ENCODE data around the gene B9D2.
"Not testable (repeated sequence)": the region's sequence is repeated elsewhere in the genome, so short reads cannot be mapped to it uniquely, and the experiment has no call there.

B9D2 gene

DNA sequence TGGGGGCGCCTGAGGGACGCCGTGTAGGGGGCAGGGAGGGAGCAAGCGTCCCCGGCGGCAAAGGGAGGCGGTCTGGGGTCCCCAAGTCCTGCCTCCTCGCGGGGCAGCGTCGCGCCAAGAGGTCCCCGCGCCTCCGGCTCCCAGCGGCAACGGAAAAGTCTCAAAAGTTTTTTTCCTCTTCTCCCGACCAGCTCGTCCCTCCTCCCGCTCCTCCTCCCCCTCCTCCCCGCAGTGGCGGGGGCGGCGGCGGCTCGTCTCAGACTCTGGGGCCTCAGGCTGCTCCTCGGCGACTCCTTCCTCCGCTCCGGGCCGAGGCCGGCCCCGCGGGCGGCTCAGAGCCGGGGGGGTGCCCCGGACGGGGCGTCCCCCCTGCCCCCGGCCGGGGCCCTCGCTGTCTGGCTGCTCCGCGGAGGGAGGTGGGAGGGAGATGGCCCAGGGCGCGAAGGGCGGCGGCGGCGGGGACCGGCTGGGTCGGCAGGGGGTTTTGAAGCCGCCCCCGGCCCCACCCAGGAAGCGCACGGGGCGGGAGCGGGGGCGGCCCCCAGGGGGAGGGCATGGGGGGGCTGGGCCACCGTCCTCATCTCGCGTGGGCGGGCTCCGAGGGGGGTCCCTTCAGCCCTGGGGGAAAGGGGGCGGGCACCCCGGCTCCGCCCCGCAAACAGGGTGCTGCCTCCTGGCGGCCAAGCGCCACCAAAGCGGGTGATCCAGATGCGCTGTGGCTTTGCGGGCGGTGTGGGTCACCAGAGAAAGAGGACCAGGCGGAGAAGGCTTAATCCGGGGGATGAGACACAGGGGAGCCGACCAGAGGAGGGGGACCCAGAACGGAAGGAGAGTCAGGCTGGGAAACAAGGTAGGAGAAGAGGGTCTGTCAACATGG lies 10.2 kb downstream of the B9D2 start, which contains the start of gene TGFB1:
TGFB1 (minus strand) TSS at position 457 of the 877 bp plus-strand sequence. CDS start 878 bp downstream, outside the sequence.
- peak; percentile 40 for DNase-seq

DNA sequence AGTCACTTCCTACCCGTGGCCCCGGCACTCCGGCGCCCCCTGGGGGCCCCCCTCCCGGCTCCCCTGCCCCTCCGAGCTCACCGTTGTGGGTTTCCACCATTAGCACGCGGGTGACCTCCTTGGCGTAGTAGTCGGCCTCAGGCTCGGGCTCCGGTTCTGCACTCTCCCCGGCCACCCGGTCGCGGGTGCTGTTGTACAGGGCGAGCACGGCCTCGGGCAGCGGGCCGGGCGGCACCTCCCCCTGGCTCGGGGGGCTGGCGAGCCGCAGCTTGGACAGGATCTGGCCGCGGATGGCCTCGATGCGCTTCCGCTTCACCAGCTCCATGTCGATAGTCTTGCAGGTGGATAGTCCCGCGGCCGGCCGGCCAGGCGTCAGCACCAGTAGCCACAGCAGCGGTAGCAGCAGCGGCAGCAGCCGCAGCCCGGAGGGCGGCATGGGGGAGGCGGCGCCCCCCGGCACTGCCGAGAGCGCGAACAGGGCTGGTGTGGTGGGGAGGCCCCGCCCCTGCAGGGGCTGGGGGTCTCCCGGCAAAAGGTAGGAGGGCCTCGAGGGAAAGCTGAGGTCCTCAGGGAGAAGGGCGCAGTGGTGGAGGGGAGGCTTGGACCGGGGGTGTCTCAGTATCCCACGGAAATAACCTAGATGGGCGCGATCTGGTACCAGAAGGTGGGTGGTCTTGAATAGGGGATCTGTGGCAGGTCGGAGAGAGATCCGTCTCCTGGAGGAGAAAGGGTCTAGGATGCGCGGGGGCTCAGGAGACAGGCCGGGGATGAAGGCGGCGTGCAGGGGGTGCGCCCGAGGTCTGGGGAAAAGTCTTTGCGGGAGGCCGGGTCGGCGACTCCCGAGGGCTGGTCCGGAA lies 11.1 kb downstream of the B9D2 start:
- DNase-seq, result no peak

DNA sequence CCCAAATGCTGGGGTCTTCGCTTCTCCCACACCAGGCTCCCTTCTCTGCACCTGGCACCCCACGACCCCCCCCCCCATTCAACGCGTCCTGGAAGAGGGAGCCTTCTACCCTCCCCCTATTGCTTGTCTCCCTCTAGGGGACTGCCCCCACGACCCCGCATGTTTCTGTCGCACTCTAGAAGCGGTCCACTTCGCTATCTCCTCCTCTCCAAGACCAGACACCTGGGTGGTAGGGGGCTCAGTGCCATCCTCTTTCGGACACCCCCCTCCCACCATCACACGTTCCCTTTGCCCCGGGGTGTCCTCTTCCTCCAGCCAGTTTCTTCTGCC lies 11.7 kb downstream of the B9D2 start:
- no peak for DNase-seq

DNA sequence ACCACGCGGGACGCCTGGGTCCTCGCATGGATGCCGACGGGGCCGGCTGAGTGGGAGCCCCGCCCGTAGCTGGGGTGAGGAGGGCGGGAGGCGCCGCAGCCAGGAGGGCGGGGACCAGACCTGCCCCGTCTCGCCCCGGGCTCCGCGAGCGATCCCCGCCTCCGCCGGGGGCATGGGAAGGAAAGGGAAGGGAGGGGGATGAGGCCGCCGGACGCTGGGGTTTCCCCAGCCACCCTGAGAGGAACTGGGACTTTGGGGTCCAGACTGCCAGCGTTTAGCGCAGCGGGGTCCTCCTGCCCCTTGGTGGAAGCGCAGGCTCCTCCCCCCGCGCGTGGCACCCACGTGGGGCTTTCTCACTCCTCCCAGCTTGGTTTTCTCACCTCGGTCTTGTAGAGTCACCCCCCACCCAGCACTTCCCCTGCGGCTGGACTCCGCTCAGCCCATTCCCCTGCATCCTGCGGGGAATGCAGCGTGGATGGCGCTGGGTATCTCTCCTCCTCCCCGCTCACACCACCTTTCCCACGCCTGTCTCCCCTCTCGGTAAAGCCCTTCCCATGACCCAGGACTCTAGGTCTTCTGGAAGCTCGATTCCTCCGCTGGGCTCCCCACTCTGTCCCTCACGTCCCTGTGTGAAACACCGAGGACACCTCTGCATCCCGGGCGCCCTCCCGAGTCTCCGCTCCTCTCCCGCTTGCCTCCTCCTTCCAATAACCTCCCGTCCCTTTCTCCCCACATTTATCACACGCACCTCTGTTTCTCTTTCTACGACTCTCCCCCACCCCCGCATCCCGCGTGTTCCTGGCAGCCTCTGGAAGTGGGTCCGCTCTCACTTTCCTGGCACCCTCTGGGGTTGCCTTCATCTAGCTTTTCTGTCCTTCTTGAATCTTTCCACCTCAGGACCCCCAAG lies 12.4 kb downstream of the B9D2 start:
- DNase-seq, result no peak

DNA sequence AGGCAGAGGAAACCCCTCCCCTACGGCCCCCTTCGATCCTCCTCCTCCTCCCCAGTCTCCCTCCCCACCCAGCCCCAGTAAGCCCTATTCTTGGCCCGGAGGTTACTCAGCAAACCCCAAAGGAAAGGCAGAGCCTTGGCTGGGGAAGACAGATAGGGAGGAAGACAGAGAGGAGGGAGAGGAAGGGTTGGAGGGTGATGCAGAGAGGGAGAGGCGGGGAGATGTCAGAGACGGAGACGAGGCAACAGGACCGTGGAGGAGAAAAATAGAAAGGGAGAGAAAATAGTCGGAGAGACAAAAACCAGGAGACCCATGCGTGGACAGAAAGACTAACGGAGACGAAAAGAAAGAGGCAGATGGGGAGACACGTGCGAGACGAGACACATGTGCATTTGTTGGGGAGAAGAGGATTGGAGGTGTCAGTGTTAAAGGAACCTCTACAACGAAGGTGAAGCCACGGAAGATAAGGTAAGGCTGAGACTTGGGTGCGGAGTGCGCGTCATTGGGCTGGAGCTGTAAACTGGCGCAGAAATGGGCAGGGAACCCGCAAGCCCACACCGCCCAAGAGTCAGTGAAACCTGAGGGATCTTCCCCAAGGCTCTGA lies 13.1 kb downstream of the B9D2 start:
- no peak for DNase-seq

DNA sequence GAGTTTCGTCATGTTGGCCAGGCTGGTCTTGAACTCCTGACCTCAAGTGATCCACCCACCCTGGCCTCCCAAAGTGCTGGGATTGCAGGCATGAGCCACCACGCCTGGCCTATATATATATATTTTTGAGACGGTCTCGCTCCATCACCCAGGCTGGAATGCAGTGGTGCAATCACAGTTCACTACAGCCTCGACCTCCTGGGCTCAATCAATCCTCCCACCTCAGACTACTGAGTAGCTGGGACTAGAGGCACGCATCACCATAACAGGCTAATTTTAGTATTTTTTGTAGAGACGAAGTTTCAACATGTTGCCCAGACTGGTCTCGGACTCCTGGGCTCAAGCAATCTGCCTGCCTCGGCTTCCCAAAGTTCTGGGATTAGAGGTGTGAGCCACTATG lies 17.0 kb downstream of the B9D2 start:
- DNase-seq, result not testable (repeated sequence)

DNA sequence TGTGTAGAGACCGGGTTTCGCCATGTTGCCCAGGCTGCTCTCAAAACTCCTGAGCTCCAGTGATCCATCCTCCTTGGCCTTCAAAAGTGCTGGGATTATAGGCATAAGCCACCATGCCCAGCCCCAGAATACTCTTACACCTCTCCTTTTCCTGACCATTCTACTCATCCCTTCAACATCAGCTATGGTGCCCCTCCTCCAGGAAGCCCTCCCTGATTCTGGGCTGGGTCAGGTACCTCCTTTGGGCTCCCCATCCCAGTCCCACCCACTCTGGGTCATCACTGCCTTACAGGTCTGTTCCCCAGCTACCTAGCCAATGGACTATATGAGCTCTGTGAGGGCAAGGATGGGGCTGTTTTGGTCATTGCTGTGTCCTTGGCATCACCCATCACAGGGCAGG lies 19.8 kb downstream of the B9D2 start:
- no peak for DNase-seq

DNA sequence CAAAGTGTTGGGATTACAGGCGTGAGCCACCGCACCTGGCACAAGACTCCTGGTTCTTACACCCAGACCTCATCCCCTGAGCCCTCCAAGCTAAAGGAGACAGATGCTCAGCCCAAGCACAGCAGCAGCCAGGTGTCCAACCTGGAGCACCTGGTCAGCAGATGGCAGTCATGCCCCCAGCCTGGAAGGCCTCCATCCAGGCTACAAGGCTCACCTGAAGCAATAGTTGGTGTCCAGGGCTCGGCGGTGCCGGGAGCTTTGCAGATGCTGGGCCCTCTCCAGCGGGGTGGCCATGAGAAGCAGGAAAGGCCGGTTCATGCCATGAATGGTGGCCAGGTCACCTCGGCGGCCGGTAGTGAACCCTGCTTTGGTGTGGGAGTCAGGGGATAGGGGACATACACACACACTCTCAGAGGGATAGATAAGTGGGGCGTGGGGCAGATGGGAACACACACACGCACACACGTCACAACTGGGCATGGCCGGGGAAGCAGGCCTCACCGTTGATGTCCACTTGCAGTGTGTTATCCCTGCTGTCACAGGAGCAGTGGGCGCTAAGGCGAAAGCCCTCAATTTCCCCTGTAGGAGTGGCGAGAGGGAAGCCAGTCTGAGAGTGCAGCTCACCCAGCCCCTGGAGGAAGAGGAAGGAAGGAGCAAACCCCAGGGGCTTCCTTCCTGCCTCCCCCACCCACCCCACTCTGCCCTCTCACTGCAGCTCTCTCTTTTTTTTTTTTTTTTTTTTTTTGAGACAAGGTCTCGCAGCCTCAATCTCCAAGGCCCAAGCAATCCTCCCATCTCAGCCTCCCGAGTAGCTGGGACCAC lies 22.1 kb downstream of the B9D2 start:
- no peak for DNase-seq

DNA sequence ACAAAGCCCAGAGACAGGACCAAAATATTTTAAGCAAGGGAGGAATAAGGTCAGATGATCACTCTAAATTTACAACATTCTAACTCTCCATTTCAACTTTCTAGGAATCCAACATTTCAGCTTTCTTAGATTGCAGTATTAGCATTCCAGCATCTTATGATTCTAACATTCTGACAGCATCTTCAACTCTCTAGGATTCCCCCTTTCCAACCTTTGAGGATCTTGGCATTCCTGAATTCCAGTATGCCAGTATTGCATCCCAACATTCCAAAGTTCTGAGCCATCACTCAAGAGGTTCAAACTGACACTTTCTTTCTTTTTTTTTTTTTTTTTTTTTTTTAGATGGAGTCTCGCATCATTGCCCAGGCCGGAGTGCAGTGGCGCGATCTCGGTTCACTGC lies 24.0 kb downstream of the B9D2 start:
- DNase-seq, result no peak

DNA sequence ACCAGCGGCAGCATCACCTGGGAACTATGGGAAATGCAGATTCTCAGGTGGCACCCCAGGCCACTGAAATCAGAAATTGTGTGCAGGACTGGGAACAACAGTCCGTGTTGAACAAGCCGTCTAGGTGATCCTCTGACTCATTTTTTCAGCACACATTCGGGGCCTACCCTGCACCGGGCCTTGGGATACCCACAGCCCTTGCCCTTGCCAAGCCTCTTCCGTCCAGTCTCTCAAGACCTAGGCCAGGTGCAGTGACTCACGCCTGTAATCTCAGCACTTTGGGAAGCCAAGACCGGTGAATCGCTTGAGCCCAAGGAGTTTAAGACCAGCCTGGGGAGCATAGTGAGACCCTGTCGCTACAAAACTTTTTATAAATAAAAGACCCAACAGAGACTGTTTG lies 28.5 kb downstream of the B9D2 start:
- no peak for DNase-seq

DNA sequence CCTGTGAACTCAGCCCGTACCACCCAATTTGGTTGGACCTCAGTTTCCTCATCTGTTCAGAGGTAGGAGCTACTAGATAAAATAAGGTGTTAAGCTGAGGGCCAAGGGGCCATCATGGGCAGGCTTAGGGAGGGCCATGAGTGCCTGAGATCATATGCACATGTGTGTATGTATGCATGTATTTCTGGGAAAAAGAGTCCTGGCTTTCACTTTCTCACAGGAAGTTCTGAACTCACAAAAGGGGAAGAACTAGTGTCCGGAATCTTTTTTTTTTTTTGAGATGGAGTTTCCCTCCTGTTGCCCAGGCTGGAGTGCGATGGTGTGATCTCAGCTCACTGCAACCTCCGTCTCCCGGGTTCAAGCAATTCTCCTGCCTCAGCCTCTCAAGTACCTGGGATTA lies 29.2 kb downstream of the B9D2 start:
- no peak for DNase-seq

DNA sequence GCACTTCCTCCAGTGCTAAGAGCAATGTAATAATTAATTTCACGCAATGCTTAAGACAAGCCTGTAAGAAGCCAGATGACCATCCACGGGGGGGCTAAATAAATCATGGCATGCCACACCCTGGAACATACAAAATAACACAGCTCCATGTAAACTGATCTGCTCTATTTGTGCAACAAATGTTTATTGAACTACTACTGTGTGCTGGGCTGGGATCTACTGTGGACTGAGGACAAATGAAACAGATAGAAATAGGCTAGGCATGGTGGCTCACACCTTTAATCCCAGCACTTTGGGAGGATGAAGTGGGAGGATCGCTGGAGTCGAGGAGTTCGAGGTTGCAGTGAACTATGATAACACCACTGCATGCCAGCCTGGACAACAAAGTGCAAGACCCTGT lies 31.5 kb downstream of the B9D2 start:
- DNase-seq, result no peak

DNA sequence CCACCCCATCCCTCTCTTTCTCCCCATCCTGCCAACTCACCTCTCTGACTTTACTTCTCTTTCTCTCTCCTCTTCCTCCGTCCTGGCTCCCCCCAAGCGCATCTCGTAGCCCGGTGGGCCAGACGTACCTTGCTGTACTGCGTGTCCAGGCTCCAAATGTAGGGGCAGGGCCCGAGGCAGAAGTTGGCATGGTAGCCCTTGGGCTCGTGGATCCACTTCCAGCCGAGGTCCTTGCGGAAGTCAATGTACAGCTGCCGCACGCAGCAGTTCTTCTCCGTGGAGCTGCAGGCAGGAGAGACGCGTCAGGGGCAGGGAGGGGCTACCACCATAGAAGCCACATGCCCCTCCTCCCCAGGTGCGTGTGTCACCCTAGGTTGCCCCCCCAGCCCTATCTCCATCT lies 31.9 kb downstream of the B9D2 start:
- no peak for DNase-seq

DNA sequence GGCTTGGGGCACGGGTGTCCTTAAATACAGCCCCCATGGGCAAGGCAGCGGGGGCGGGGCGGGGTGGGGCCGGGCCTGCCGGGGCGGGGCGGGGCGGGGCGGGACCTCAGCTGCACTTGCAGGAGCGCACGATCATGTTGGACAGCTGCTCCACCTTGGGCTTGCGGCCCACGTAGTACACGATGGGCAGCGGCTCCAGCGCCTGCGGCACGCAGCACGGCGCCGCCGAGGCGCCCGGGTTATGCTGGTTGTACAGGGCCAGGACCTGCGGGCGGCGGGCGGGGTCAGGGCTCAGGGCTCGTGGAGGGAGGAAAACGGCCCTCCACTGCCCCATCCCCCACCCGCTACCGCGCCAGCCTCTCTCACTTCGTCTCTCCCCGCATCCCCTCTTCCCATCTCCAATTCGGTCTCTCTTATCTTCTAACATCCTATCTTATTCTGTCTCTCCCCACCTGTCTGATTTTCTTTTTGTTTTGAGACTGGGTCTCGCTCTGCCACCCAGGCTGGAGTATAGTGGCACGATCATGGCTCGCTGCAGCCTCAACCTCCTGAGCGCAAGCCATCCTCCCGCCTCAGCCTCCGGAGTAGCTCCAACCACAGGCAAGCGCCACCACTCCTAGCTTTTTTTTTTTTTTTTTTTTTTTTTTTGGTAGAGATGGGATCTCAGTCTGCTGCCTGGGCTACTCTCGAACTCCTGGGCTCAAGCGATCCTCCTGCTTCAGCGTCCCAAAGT lies 32.8 kb downstream of the B9D2 start:
- no peak for DNase-seq

DNA sequence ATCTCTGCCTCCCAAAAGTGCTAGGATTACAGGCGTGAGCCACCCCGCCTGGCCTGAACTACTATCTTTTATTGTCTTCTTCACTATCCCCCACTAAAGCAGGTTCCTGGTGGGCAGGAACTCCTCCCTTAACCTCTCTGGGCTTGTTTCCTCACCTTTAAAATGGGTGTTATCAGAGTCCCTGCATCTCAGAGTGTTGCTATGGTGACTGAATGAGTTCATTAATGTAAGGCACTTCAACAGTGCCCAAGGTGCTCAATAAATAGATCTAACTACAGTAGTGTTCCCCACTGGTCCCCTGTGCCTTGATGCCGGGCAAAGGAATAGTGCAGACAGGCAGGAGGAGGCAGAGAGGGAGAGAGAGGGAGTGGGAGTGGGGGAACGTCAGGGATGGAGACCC lies 33.5 kb downstream of the B9D2 start:
- DNase-seq, result no peak

DNA sequence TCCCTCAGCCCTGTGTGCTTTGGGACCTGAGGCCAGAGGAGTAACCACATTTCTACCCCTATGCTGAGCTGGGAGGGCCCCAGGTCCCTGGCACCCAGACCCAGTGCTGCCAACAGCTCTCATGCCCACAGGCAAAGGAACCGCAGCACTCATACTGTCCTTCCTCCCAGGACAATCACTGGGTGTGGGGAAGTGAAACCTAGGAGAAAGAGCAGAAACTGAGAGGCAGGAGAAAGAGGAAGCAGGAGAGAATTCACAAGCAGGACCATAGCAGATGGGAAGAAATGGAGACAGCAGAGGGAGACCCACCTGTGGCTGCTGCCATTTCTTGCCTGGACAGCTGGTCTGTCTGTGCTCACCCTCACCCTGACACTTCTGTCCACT lies 35.1 kb downstream of the B9D2 start:
- DNase-seq, result no peak

DNA sequence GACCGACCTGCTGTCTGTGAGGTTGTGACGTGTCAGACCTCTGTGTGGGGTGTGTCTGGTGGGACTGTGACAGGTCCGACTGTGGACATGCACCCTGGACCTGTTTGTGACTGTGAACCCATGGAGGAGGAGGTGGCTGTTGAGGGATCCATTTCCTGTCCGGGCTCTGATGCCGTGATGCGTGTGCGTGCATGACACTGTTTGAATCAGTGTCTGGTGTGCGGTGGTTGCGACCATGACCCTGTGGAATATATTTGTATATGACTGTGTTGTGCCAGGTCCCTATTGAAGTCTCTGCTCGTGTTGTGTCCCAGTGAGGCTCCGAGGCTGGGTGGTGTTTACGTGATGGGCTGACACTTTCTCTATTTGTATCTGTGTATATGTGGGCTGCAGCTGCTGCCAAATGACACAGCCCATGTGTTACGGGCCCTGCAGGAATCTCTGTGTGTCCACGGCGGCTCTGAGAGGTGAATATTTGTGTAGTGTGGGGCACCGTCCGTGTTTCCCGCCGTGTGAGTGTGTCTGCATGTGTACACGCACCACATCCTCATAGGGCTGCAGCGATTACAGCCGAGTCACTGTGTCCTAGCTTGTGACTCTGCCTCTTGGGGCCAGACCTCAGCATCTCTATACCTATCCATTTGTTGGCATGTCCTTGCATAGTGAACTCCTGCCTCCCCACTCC lies 35.6 kb downstream of the B9D2 start:
- no peak for DNase-seq

DNA sequence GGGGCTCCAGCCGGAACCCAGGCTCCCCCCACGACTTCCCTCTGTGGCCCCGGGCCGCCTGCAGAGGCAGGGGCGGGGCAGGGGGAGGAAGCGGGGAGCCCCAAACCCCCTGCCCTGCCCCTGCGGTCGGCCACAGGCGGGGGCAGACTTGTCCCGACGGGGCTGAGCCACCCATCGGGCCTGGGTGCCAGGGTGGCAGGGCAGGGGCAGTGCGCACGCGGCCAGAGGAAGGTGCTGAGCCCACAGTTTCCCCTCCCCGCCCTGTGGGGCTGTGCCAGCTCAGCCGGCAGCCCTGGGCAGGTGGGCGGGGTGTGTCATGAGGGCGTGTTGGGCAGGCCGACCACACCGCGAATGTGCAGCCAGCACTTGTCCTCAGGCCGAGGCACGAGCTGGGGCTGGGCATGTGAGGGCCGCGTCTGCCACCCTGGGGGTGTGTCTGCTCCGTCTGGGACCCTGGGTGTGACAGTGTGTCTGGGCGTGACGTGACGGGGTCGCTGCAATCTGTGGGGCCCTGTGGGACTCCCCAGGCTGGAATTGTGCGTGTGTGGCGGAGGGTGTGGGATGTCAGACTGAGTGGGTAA lies 36.3 kb downstream of the B9D2 start:
- DNase-seq, result no peak

DNA sequence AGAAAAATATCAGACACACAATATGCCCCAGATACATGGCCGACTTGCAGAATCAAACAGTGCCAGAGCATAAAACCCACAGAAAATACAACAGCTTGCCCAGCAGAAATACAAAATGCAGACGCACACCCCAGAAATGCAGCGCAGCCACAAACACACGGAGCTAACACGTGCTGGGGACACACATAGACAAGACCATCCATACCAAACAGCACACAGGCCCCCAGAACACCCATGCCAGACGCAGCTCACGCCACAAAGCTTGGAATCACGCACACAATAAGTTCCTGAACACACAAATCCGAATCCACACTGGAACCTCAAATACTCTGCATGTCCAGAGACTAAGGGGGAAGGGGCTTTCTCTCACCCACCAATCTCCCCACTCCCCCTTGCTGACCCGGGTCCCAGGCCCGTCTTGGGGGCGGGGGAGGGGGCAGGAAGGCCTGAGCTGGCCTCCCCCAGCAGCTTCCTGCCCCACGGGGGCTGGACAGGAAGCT lies 36.8 kb downstream of the B9D2 start:
- no peak for DNase-seq

All from NCI-H1105 (cell line).